Adrenal gland (tissue), 12 donors: ENCODE measurements around the gene APOF. TPM values are rescaled to one million over a fixed set of nuclear protein-coding genes. Genes with fewer than 3 reads are reported as not detected.
A peak's percentile ranks its signal among the peaks of the same experiment; 100 is the strongest.

Experiments used
- DNase-seq, 7 donors: peaks; one replicate each; pipeline ENCODE4 v3.0.0-alpha.2; 2019 to 2020
- H3K27ac ChIP-seq, 5 donors: fragments of 200-600 bp; sonication (generic) in 4 of 5; 1 replicate in 3 of 5; 2 replicates in 2 of 5; pipeline versions ENCODE4 v1.5.1 to v1.8.0; 2016 to 2020; ENCODE audit warnings: mild to moderate bottlenecking in 1 of 5
- H3K27me3 ChIP-seq: fragments of 200-600 bp; 2 replicates; pipeline ENCODE4 v1.8.0; 2021
- H3K36me3 ChIP-seq, 2 donors: fragments of 200-600 bp; replicated peaks in 1 of 2; 1 replicate in 1 of 2; 2 replicates in 1 of 2; pipeline versions ENCODE4 v1.5.1 to v1.8.0; 2018 to 2022
- H3K4me1 ChIP-seq, 2 donors: fragments of 200-600 bp; replicated peaks in 1 of 2; 1 replicate in 1 of 2; 2 replicates in 1 of 2; pipeline versions ENCODE4 v1.5.1 to v1.8.0; 2018 to 2021
- H3K4me3 ChIP-seq, 4 donors: fragments of 200-600 bp; sonication (generic) in 3 of 4; one replicate each; pipeline ENCODE4 v1.5.1; 2016 to 2018
- H3K9me3 ChIP-seq, 3 donors: fragments of 200-600 bp; sonication (generic) in 1 of 3; replicated peaks in 1 of 3; 1 replicate in 2 of 3; 2 replicates in 1 of 3; pipeline versions ENCODE4 v1.5.1 to v1.8.0; 2016 to 2021
- CTCF ChIP-seq, 6 experiments: fragments of 450-650 bp in 4 of 6; fragments of 200-600 bp in 2 of 6; sonication (generic) in 1 of 6; IDR thresholded peaks; 1 replicate in 5 of 6; 2 replicates in 1 of 6; pipeline versions ENCODE4 v1.5.1 to v1.8.0; 2016 to 2021; ENCODE audit warnings: antibody characterized with exemption in 6 of 6, mild to moderate bottlenecking in 2 of 6, moderate library complexity in 1 of 6
- POLR2A ChIP-seq, 2 donors: fragments of 450-650 bp; IDR thresholded peaks; one replicate each; pipeline ENCODE4 v1.6.1; 2017; ENCODE audit warnings: antibody characterized with exemption in 2 of 2, mild to moderate bottlenecking in 2 of 2, moderate library complexity in 1 of 2
- WGBS, 4 donors: extraction: QIAGEN DNeasy Blood & Tissue Kit in 2 of 4; methylation state at CpG; one replicate each; pipeline versions ENCODE4 v1.1.5 to v1.1.7; 2013 to 2017; 5-methylcytosine and 5-hydroxymethylcytosine counted together
- intact Hi-C, 2 donors: fragments of 100-400 bp; cut with DNase I; formaldehyde crosslinking; loops; one replicate each; pipeline versions ENCODE4 v1.14.1 to v1.15.0; 2022 to 2023
- polyA plus RNA-seq, 3 donors: library from polyadenylated mRNA; stranded (reverse); fragments of 200-250 nt in 2 of 3; fragments of 350-450 nt in 1 of 3; fragmentation: Illumina TruSeq in 1 of 3; extraction: RNeasy Lipid Tissue Mini Kit (QIAGEN cat#74804) in 1 of 3; gene quantifications; one replicate each; pipeline ENCODE4 v1.2.3, GENCODE V29; 2013 to 2014
- total RNA-seq, 9 donors: library from RNA; depleted of rRNA in 4 of 9; stranded (reverse); fragments of >200 nt in 4 of 9; fragments of 120-200 nt in 1 of 9; fragmentation: NEBNext Ultra II Directional in 1 of 9; extraction: Animal tissue kit (Norgen Biotek cat#: 25700) in 1 of 9; gene quantifications; one replicate each; pipeline versions ENCODE4 v1.1.0 to v1.2.4, GENCODE V29; 2013 to 2023
- donor health status: healthy with polysubstance abuse.
- donor health status: Bipolar disorder and iron deficiency.
- donor health status: DM: yes; HTN: yes; CAD: no.
- donor health status: DM: no; HTN: no; CAD: no.
- donor health status: DM: no; HTN: no; CAD: no.
- donor health status: DM: yes; HTN: yes; CAD: no.

APOF gene
- total and polyA plus RNA-seq, 12 donors = 0.24 TPM; not detected in 11

GRCh38 chr12:56385873-56386272 is 23.2 kb upstream of the APOF start:
- Histone ChIP-seq H3K4me3 (no peak overlapping the region), H3K36me3 (no peaks in the 10 kb centered on the region), H3K27ac (no peak overlapping the region), H3K9me3 (no peaks in the 10 kb centered on the region), H3K4me1 (no peaks in the 10 kb centered on the region), H3K27me3 (no peaks in the 10 kb centered on the region)
- DNase-seq = peak in 1 of 7 donors; percentile 13
- no peak for TF ChIP-seq CTCF (IDR thresholded peaks at IDR 0.05)
- no peak for TF ChIP-seq POLR2A (IDR thresholded peaks at IDR 0.05)
- 83 to 100% (median 90%) methylated on average over 1 of the region's 1 CpG for WGBS, 4 donors
- intact Hi-C loops = no loop called here

- no peak for DNase-seq
- Histone ChIP-seq H3K9me3 (no peaks in the 10 kb centered on the region), H3K27ac (no peak overlapping the region), H3K36me3 (no peaks in the 10 kb centered on the region), H3K27me3 (no peaks in the 10 kb centered on the region), H3K4me1 (no peaks in the 10 kb centered on the region), H3K4me3 (no peak overlapping the region)
- TF ChIP-seq POLR2A (IDR thresholded peaks at IDR 0.05) = no peak
- TF ChIP-seq CTCF (IDR thresholded peaks at IDR 0.05) = no peak
- WGBS, 4 donors = 87 to 91% (median 90%) methylated on average over 16 of the region's 16 CpGs
- intact Hi-C loops = no loop called here
Measured at GRCh38 chr12:56382611-56383010, 20.0 kb upstream of the APOF start.

GRCh38 chr12:56377989-56378316 is 15.3 kb upstream of the APOF start:
- DNase-seq = no peak
- Histone ChIP-seq H3K4me1 (no peaks in the 10 kb centered on the region), H3K9me3 (no peaks in the 10 kb centered on the region), H3K4me3 (no peak overlapping the region), H3K27me3 (no peaks in the 10 kb centered on the region), H3K36me3 (no peaks in the 10 kb centered on the region), H3K27ac (no peak overlapping the region)
- intact Hi-C loops = no loop called here
- 18 to 32% (median 23%) methylated on average over 1 of the region's 1 CpG for WGBS, 4 donors
- TF ChIP-seq CTCF (IDR thresholded peaks at IDR 0.05) (no peak), POLR2A (IDR thresholded peaks at IDR 0.05) (no peak)

- intact Hi-C loops = no loop called here
Measured at GRCh38 chr12:56377310-56377988, 14.8 kb upstream of the APOF start.

More at GRCh38 chr12:56377310-56377988, 14.8 kb upstream of the APOF start:
- Histone ChIP-seq H3K36me3 (no peaks in the 10 kb centered on the region), H3K9me3 (no peaks in the 10 kb centered on the region), H3K4me3 (no peak overlapping the region), H3K27ac (no peak overlapping the region), H3K4me1 (no peaks in the 10 kb centered on the region), H3K27me3 (no peaks in the 10 kb centered on the region)
- no peak for DNase-seq
- no peak for TF ChIP-seq POLR2A (IDR thresholded peaks at IDR 0.05)
- no peak for TF ChIP-seq CTCF (IDR thresholded peaks at IDR 0.05)
- WGBS, 4 donors = 65 to 75% (median 70%) methylated on average over 4 of the region's 4 CpGs
